H1 (cell line): ENCODE measurements around the gene MADD. TPM values are rescaled to one million over a fixed set of nuclear protein-coding genes. Genes with fewer than 3 reads are reported as not detected.
A peak's percentile ranks its signal among the peaks of the same experiment; 100 is the strongest.

Experiments used
- CREB1 ChIP-seq: IDR thresholded peaks from 2 replicates; pipeline ENCODE4 v1.6.1; 2012; ENCODE audit warnings: inconsistent platforms
- EGR1 ChIP-seq: IDR thresholded peaks from 2 replicates; pipeline ENCODE4 v1.6.1; 2011; ENCODE audit warnings: low read depth, low read length, borderline replicate concordance
- JUN ChIP-seq: IDR thresholded peaks from 2 replicates; pipeline ENCODE4 v1.6.1; 2011; ENCODE audit warnings: low read depth, mild to moderate bottlenecking, improper control_type of control experiment, low read length
- JUND ChIP-seq: IDR thresholded peaks from 2 replicates; pipeline ENCODE4 v1.6.1; 2011; ENCODE audit warnings: mild to moderate bottlenecking, improper control_type of control experiment, low read length
- TAF1 ChIP-seq: IDR thresholded peaks from 2 replicates; pipeline ENCODE4 v1.6.1; 2011; ENCODE audit warnings: mild to moderate bottlenecking, low read depth, low read length
- YY1 ChIP-seq: IDR thresholded peaks from 2 replicates; pipeline ENCODE4 v1.6.1; 2011; ENCODE audit warnings: low read depth, mild to moderate bottlenecking, low read length
- polyA plus RNA-seq, 7 experiments: library from polyadenylated mRNA; depleted of rRNA in 3 of 7; stranded (reverse) in 5 of 7; unstranded in 2 of 7; fragments of >200 nt in 5 of 7; fragments of 200-250 nt in 2 of 7; gene quantifications; 1 replicate in 5 of 7; 2 replicates in 1 of 7; 4 replicates in 1 of 7; pipeline versions ENCODE4 v1.2.1 to v1.2.3, GENCODE V29; 2011 to 2013; ENCODE audit warnings: missing spikeins in 2 of 7, mixed read lengths in 2 of 7
- total RNA-seq: library from RNA; stranded (reverse); fragmentation: NEBNext Ultra II Directional; extraction: Animal tissue kit (Norgen Biotek cat#: 25700); gene quantifications from 2 replicates; pipeline ENCODE4 v1.2.1, GENCODE V29; 2021
- TF ChIP-seq, protein P1 (sequence below), 3 experiments: IDR thresholded peaks; 1 replicate in 2 of 3; 2 replicates in 1 of 3; pipeline versions ENCODE4 v1.5.1 to v1.6.1; 2011; ENCODE audit warnings: low read length in 3 of 3, mild to moderate bottlenecking in 3 of 3, inconsistent platforms in 2 of 3, low read depth in 1 of 3, moderate library complexity in 1 of 3; ENCODE audit not compliant: insufficient read depth in 1 of 3; ENCODE audit errors: control extremely low read depth in 1 of 3

The MADD gene
- total and polyA plus RNA-seq, 2 of the 8 experiments (the other 6 are each of a cell fraction or from before 2014, with no cell fraction given): 32.5 to 45.4 TPM

DNA sequence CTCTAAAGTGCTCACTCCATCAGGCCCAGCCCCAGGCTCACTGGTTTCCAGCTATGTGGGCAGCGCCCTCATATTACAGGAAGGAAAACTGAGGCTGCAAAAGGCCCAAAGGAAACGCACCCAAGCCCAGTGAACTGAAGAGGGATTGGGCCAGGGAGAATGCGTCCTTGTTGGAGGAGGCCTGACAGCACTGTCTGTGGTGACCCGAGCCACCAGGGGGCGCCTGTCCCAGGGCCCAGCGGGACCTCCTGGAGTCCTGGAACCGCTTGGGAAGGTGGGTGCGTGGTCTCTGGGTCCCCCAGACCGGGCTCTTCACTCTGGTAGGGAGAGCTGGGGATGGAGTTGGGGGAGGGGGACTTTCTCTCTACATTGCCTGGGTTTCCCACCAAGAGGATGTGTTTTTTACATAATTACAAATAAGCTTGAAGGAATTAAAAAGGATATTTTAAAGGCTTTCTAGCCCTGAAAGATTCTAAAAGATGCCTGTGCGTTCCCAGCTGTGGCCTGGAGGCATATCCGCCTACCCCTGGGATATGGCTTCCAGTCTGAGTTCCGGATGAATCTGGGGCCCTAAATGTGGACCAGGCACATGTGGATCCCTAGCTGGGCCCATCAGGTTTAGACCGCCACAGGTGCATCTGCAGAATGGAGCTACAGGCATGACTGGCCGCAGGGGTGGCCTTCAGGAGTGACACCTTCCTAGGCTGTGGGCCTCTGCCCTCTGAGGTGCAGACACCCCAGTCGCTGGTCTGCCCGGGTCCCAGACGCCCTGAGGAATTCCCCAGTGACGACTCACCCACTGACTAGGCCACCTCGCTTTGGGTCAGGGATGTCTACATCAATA, 104.2 kb downstream of the MADD start (continued):
- TF ChIP-seq, protein P1, sequence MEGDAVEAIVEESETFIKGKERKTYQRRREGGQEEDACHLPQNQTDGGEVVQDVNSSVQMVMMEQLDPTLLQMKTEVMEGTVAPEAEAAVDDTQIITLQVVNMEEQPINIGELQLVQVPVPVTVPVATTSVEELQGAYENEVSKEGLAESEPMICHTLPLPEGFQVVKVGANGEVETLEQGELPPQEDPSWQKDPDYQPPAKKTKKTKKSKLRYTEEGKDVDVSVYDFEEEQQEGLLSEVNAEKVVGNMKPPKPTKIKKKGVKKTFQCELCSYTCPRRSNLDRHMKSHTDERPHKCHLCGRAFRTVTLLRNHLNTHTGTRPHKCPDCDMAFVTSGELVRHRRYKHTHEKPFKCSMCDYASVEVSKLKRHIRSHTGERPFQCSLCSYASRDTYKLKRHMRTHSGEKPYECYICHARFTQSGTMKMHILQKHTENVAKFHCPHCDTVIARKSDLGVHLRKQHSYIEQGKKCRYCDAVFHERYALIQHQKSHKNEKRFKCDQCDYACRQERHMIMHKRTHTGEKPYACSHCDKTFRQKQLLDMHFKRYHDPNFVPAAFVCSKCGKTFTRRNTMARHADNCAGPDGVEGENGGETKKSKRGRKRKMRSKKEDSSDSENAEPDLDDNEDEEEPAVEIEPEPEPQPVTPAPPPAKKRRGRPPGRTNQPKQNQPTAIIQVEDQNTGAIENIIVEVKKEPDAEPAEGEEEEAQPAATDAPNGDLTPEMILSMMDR (IDR thresholded peaks at IDR 0.05; ENCODE audit: control extremely low read depth in 1 of 3, insufficient read depth in 1 of 3, low read depth in 1 of 3, low read length in 3 of 3): peak; percentile 90 to 97 (median 94)
- peak; percentile 25; the same call in 1 of the 2 replicates for TF ChIP-seq JUND
- no peak for TF ChIP-seq JUN
- no peak for TF ChIP-seq EGR1
- 0 out of 2 replicates have a peak, but pooled peaks have one; percentile 8 for TF ChIP-seq YY1
- TF ChIP-seq TAF1: 0 out of 2 replicates have a peak, but pooled peaks have one; percentile 19
- 0 out of 2 replicates have a peak, but pooled peaks have one; percentile 31 for TF ChIP-seq CREB1
